PFSK-1 (cell line): Measurements from ENCODE around the gene DIRAS1.
A peak's percentile ranks its signal among the peaks of the same experiment; 100 is the strongest.

Source experiments
- FOXP2 ChIP-seq: optimal IDR thresholded peaks from 2 replicates; pipeline ENCODE3; 2011; ENCODE audit warnings: borderline replicate concordance, control low read depth, inconsistent platforms; ENCODE audit not compliant: insufficient read depth; ENCODE audit errors: extremely low read length, extremely low read depth
- POLR2AphosphoS5 ChIP-seq: IDR thresholded peaks from 2 replicates; pipeline ENCODE4 v1.6.1; 2012; ENCODE audit warnings: low read depth, mild to moderate bottlenecking, control low read depth, low read length, moderate library complexity
- REST ChIP-seq, 2 experiments: IDR thresholded peaks; 2 replicates each; pipeline versions ENCODE4 v1.6.1 to v1.8.0; 2011 to 2012; ENCODE audit warnings: low read depth in 2 of 2, low read length in 2 of 2, control low read depth in 1 of 2, inconsistent platforms in 1 of 2, mild to moderate bottlenecking in 1 of 2, moderate library complexity in 1 of 2; ENCODE audit not compliant: insufficient read depth in 1 of 2
- SIN3A ChIP-seq: IDR thresholded peaks from 2 replicates; pipeline ENCODE4 v1.6.1; 2012; ENCODE audit warnings: mild to moderate bottlenecking, low read length, moderate library complexity, borderline replicate concordance; ENCODE audit not compliant: insufficient read depth
- TAF1 ChIP-seq: IDR thresholded peaks from 2 replicates; pipeline ENCODE4 v1.6.1; 2012; ENCODE audit warnings: low read length, control low read depth, borderline replicate concordance; ENCODE audit not compliant: insufficient read depth

The DIRAS1 gene

GRCh38 chr19:2723345-2723715 is 2.2 kb upstream of the DIRAS1 start:
- TF ChIP-seq SIN3A, result no peak
- no peak for TF ChIP-seq REST (IDR thresholded peaks at IDR 0.05; ENCODE audit: insufficient read depth in 1 of 2, low read depth in 2 of 2, low read length in 2 of 2)

- TF ChIP-seq SIN3A (no peak), POLR2AphosphoS5 (no peak), REST (IDR thresholded peaks at IDR 0.05; ENCODE audit: insufficient read depth in 1 of 2, low read depth in 2 of 2, low read length in 2 of 2) (no peak), TAF1 (no peak), FOXP2 (peak; percentile 59)
Observed at GRCh38 chr19:2722541-2723344, 1.6 kb upstream of the DIRAS1 start.

- TF ChIP-seq FOXP2 (no peak), POLR2AphosphoS5 (no peak), SIN3A (no peak), TAF1 (no peak), REST (IDR thresholded peaks at IDR 0.05; ENCODE audit: insufficient read depth in 1 of 2, low read depth in 2 of 2, low read length in 2 of 2) (no peak)
Observed at GRCh38 chr19:2721570-2722540, 683 bp upstream of the DIRAS1 start.

GRCh38 chr19:2719920-2720776 is 1.0 kb downstream of the DIRAS1 start:
- TF ChIP-seq REST (IDR thresholded peaks at IDR 0.05; ENCODE audit: insufficient read depth in 1 of 2, low read depth in 2 of 2, low read length in 2 of 2), result no peak
- TF ChIP-seq POLR2AphosphoS5, result no peak
- no peak for TF ChIP-seq TAF1
- no peak for TF ChIP-seq FOXP2
- TF ChIP-seq SIN3A, result no peak
